Measurements from ENCODE around the gene GNA12.

GRCh38 chr7:2819954-2820397 lies 24.1 kb downstream of the GNA12 start:
- no peak for TF ChIP-seq CTCF (IDR thresholded peaks at IDR 0.05)
- no peak for TF ChIP-seq POLR2A (IDR thresholded peaks at IDR 0.05)

Data from lower leg skin (tissue), 3 donors.